Activated T-cell treated with anti-CD3 and anti-CD28 coated beads, Interleukin-2, amount 50 U/mL, for 4 hours (primary cell): ENCODE results near the gene AK9. TPM values are rescaled to one million over a fixed set of nuclear protein-coding genes. Genes with fewer than 3 reads are reported as not detected.

Experiments used
- ATAC-seq, 2 donors: fragments of 200-7000 bp; cut with Tn5 transposase; one replicate each; pipeline ENCODE4 v1.10.0; 2021
- DNase-seq: peaks from one replicate; pipeline ENCODE4 v3.0.0-alpha.2; 2020
- H3K27me3 Mint-ChIP-seq: one replicate; pipeline ENCODE4 v1.8.0; 2021; ENCODE audit warnings: low read depth, mixed read lengths
- H3K36me3 Mint-ChIP-seq: one replicate; pipeline ENCODE4 v1.8.0; 2022; ENCODE audit warnings: mixed read lengths; ENCODE audit not compliant: insufficient read depth
- H3K4me1 Mint-ChIP-seq: one replicate; pipeline ENCODE4 v1.8.0; 2021; ENCODE audit warnings: low read depth, mixed read lengths
- H3K4me3 Mint-ChIP-seq: one replicate; pipeline ENCODE4 v1.8.0; 2021; ENCODE audit warnings: mild to moderate bottlenecking, moderate library complexity, mixed read lengths
- H3K9me3 Mint-ChIP-seq: one replicate; pipeline ENCODE4 v1.8.0; 2021; ENCODE audit warnings: mixed read lengths
- total RNA-seq, 3 donors: library from RNA; stranded (reverse); gene quantifications; one replicate each; pipeline ENCODE4 v1.2.1, GENCODE V29; 2021

The AK9 gene
- total RNA-seq, 3 donors from 2014 or later = 2.0 to 2.5 (median 2.1) TPM

DNA sequence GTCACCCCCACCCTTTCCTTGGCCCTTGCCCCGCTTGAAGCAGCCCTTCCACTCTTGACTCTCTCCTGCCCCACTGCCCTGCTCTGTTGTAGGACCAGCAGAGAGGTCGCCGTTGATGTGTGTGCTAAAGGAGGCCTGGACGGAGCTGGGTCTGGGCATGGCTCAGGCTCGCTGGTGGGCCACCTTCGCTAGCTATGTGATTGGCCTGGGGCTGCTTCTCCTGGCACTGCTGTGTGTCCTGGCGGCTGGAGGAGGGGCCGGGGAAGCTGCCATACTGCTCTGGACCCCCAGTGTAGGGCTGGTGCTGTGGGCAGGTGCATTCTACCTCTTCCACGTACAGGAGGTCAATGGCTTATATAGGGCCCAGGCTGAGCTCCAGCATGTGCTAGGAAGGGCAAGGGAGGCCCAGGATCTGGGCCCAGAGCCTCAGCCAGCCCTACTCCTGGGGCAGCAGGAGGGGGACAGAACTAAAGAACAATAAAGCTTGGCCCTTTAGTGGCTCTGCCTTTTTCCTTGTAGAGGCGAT lies 247.5 kb downstream of the AK9 start:
- H3K4me1 Mint-ChIP-seq = peaks cover 34% of the 10 kb centered on the region
- H3K9me3 Mint-ChIP-seq = no peaks in the 10 kb centered on the region
- H3K27me3 Mint-ChIP-seq = no peaks in the 10 kb centered on the region
- no peak for DNase-seq
- no peak overlapping the region for H3K4me3 Mint-ChIP-seq
- peaks cover 8% of the 10 kb centered on the region for H3K36me3 Mint-ChIP-seq
- no peak for ATAC-seq

Other genes starting within 250 kb of the AK9 start
- 10 to 100 TPM in 2 of 3 donors, 1 to 10 TPM in 1; 7.6 to 12.5 (median 12.4) TPM for gene MICAL1, start 235.4 kb downstream of the AK9 start, total RNA-seq
- 10 to 100 TPM; 13.9 to 15.5 (median 14.8) TPM for gene ZBTB24, start 208.0 kb downstream of the AK9 start, total RNA-seq
- 1 to 10 TPM; 5.4 to 6.4 (median 5.9) TPM for gene FIG4, start 94 bp upstream of the AK9 start, total RNA-seq